K562 (cell line): ENCODE results near the gene HARS1. TPM values are rescaled to one million over a fixed set of nuclear protein-coding genes. Genes with fewer than 3 reads are reported as not detected.

ENCODE experiments used
- ATAC-seq: fragments of 200-7000 bp; cut with Tn5 transposase; 3 replicates; pipeline ENCODE4 v1.9.1; 2020; ENCODE audit warnings: moderate library complexity
- BruUV-seq: library from RNA; stranded (reverse); fragments of 400-500 nt; replicated peaks from 2 replicates; lab custom pipeline; 2021; lab: Mats Ljungman, UMichigan
- CTCF ChIA-PET: fragments of 300-600 bp; formaldehyde crosslinking; extraction: SDS; loops from one replicate; lab custom pipeline; 2021; ENCODE audit warnings: low intra/inter-chr PET ratio; lab: Yijun Ruan, JAX
- POLR2A ChIA-PET: fragments of 300-600, 350-650 bp; sonication (Branson Sonifier 250); formaldehyde crosslinking; extraction: SDS; loops from one replicate; lab custom pipeline; 2021; ENCODE audit warnings: antibody characterized with exemption, inconsistent platforms; lab: Yijun Ruan, JAX
- DNase-seq, 4 experiments: peaks; one replicate each; pipeline versions ENCODE4 v3.0.0 to v3.0.0-alpha.2; 2011 to 2018; ENCODE audit warnings: low spot score in 3 of 4, mixed read lengths in 3 of 4; ENCODE audit errors: extremely low read depth in 1 of 4
- FAIRE-seq: peaks from 2 replicates; lab custom pipeline; 2011; peaks lifted over from hg19 to GRCh38; lab: Jason Lieb, UNC
- H2AFZ ChIP-seq: 2 replicates; pipeline ENCODE4 v1.6.0; 2011; ENCODE audit warnings: low read depth, low read length, control low read depth, inconsistent platforms
- H3K27ac ChIP-seq: fragments of 200-600 bp; 3 replicates; pipeline ENCODE4 v1.8.0; 2011; ENCODE audit warnings: low read depth, mild to moderate bottlenecking, control low read depth, inconsistent platforms, low read length, moderate library complexity, mixed read lengths; ENCODE audit errors: extremely low read depth
- H3K27me3 ChIP-seq, 2 experiments: fragments of 300-600 bp in 1 of 2; 2 replicates in 1 of 2; 3 replicates in 1 of 2; pipeline versions ENCODE4 v1.6.0 to v1.8.0; 2011; ENCODE audit warnings: inconsistent platforms in 2 of 2, low read length in 2 of 2, mild to moderate bottlenecking in 1 of 2, mixed read lengths in 1 of 2, moderate library complexity in 1 of 2; ENCODE audit not compliant: control insufficient read depth in 2 of 2, insufficient read depth in 2 of 2
- H3K36me3 ChIP-seq: fragments of 300-600 bp; 3 replicates; pipeline ENCODE4 v1.8.0; 2011; ENCODE audit warnings: mild to moderate bottlenecking, low read length, inconsistent platforms; ENCODE audit not compliant: control insufficient read depth, insufficient read depth
- H3K4me1 ChIP-seq, 2 experiments: fragments of 200-600 bp in 1 of 2; replicated peaks in 1 of 2; 2 replicates in 1 of 2; 3 replicates in 1 of 2; pipeline versions ENCODE4 v1.5.1 to v1.8.0; 2011; ENCODE audit warnings: inconsistent platforms in 2 of 2, low read length in 2 of 2, mild to moderate bottlenecking in 1 of 2, mixed read lengths in 1 of 2, moderate library complexity in 1 of 2; ENCODE audit not compliant: control insufficient read depth in 2 of 2, insufficient read depth in 2 of 2
- H3K4me2 ChIP-seq: 2 replicates; pipeline ENCODE4 v1.6.1; 2011; ENCODE audit warnings: low read length, control low read depth, inconsistent platforms, mixed read lengths; ENCODE audit not compliant: insufficient read depth
- H3K4me3 ChIP-seq: fragments of 200-600 bp; sonication (generic), shearing (Covaris generic); 2 replicates; pipeline ENCODE4 v1.5.1; 2016; ENCODE audit warnings: control low read depth, inconsistent platforms
- H3K79me2 ChIP-seq: fragments of 200-600 bp; 3 replicates; pipeline ENCODE4 v1.8.0; 2011; ENCODE audit warnings: low read length, inconsistent platforms; ENCODE audit not compliant: control insufficient read depth, insufficient read depth
- H3K9ac ChIP-seq, 2 experiments: 2 replicates each; pipeline versions ENCODE4 v1.6.0 to v1.6.1; 2011; ENCODE audit warnings: low read depth in 2 of 2, low read length in 2 of 2, control low read depth in 1 of 2, inconsistent platforms in 1 of 2, mild to moderate bottlenecking in 1 of 2, mixed read lengths in 1 of 2; ENCODE audit not compliant: insufficient read depth in 1 of 2
- H3K9me1 ChIP-seq: one replicate; pipeline ENCODE4 v1.6.0; 2011; ENCODE audit warnings: inconsistent platforms, mild to moderate bottlenecking, low read length, moderate library complexity; ENCODE audit not compliant: control insufficient read depth, insufficient read depth
- H3K9me3 ChIP-seq: replicated peaks from 2 replicates; pipeline ENCODE4 v1.5.1; 2011; ENCODE audit warnings: low read depth, low read length, inconsistent platforms; ENCODE audit not compliant: control insufficient read depth, insufficient read depth
- H4K20me1 ChIP-seq: replicated peaks from 2 replicates; pipeline ENCODE4 v1.6.1; 2011; ENCODE audit warnings: low read length, inconsistent platforms, mixed read lengths; ENCODE audit not compliant: control insufficient read depth, insufficient read depth
- BDP1 ChIP-seq: IDR thresholded peaks from 3 replicates; pipeline ENCODE4 v1.6.1; 2011; ENCODE audit not compliant: insufficient read length, insufficient read depth
- CBFA2T3 ChIP-seq: fragments of 450-650 bp; IDR thresholded peaks from 2 replicates; pipeline ENCODE4 v1.6.1; 2017
- CCAR2 ChIP-seq: fragments of 200-400 bp; formaldehyde crosslinking; IDR thresholded peaks from 2 replicates; pipeline ENCODE4 v1.6.1; 2017; ENCODE audit warnings: mild to moderate bottlenecking, low read depth, low read length
- DACH1 ChIP-seq: fragments of 450-650 bp; IDR thresholded peaks from 2 replicates; pipeline ENCODE4 v1.6.1; 2018; ENCODE audit not compliant: partially characterized antibody
- FOXA1 ChIP-seq: fragments of 450-650 bp; IDR thresholded peaks from 2 replicates; pipeline ENCODE4 v1.6.1; 2016; ENCODE audit warnings: mild to moderate bottlenecking, borderline replicate concordance
- GABPB1 ChIP-seq: sonication (generic); formaldehyde crosslinking; IDR thresholded peaks from 2 replicates; pipeline ENCODE4 v1.8.0; 2022; ENCODE audit warnings: mild to moderate bottlenecking, missing genetic modification reagents
- GATAD2A ChIP-seq: fragments of 450-650 bp; IDR thresholded peaks from 2 replicates; pipeline ENCODE4 v1.6.1; 2017
- KAT8 ChIP-seq: fragments of 450-650 bp; IDR thresholded peaks from 2 replicates; pipeline ENCODE4 v1.6.1; 2016; ENCODE audit warnings: low read depth, mild to moderate bottlenecking
- MEF2D ChIP-seq: conservative IDR thresholded peaks from 2 replicates; pipeline ENCODE4 v1.6.1; 2016; ENCODE audit warnings: low read depth, missing genetic modification characterization, missing compliant biosample characterization
- NFRKB ChIP-seq: fragments of 450-650 bp; IDR thresholded peaks from 2 replicates; pipeline ENCODE4 v1.6.1; 2016; ENCODE audit warnings: low read depth
- NRF1 ChIP-seq, 2 experiments: fragments of 450-650 bp; IDR thresholded peaks in 1 of 2; conservative IDR thresholded peaks in 1 of 2; 2 replicates each; pipeline ENCODE4 v1.6.1; 2014; ENCODE audit warnings: mild to moderate bottlenecking in 2 of 2
- RFX5 ChIP-seq: IDR thresholded peaks from 2 replicates; pipeline ENCODE4 v1.6.1; 2011; ENCODE audit warnings: low read depth, mild to moderate bottlenecking, improper control_type of control experiment, low read length
- ZNF134 ChIP-seq: fragments of 250-450 bp; sonication (Bioruptor Pico); conservative IDR thresholded peaks from 2 replicates; pipeline ENCODE4 v1.4.0; 2020
- ZNF174 ChIP-seq: fragments of 250-450 bp; sonication (Bioruptor Pico); IDR thresholded peaks from 2 replicates; pipeline ENCODE4 v1.4.0; 2020; ENCODE audit warnings: mild to moderate bottlenecking
- ZNF586 ChIP-seq: fragments of 450-650 bp; formaldehyde crosslinking; conservative IDR thresholded peaks from 2 replicates; pipeline ENCODE4 v1.4.0; 2020; ENCODE audit warnings: mild to moderate bottlenecking, moderate library complexity
- ZNF707 ChIP-seq: fragments of 250-450 bp; sonication (Bioruptor Pico); conservative IDR thresholded peaks from 2 replicates; pipeline ENCODE4 v1.8.0; 2022; ENCODE audit warnings: inconsistent platforms, mild to moderate bottlenecking, moderate library complexity
- WGBS: fragments of 100-300 bp; shearing (Covaris generic); methylation state at CpG from one replicate; pipeline ENCODE4 v1.1.6; 2016; ENCODE audit warnings: low coverage, mixed read lengths; ENCODE audit not compliant: insufficient coverage; ENCODE audit errors: missing lambda C conversion rate; 5-methylcytosine and 5-hydroxymethylcytosine counted together
- in situ Hi-C: fragments of 300-500 bp; cut with MboI; formaldehyde crosslinking; loops from 4 replicates; pipeline ENCODE4 v1.15.0; 2018; ENCODE audit warnings: inconsistent platforms, mixed read lengths
- intact Hi-C: fragments of 100-400 bp; cut with micrococcal nuclease; formaldehyde crosslinking; loops from 2 replicates; pipeline ENCODE4 v1.14.2; 2022
- polyA plus RNA-seq, 8 experiments: library from polyadenylated mRNA; depleted of rRNA in 4 of 8; stranded (reverse) in 5 of 8; unstranded in 3 of 8; fragments of >200 nt; fragmentation: Nextera tagmentation in 2 of 8; fragmentation: Illumina TruSeq in 1 of 8; extraction: Ambion mirVana in 2 of 8; extraction: Trizol in 1 of 8; gene quantifications; 2 replicates each; pipeline versions ENCODE4 v1.2.1 to v1.2.3, GENCODE V29; 2011 to 2014; ENCODE audit warnings: inconsistent platforms in 1 of 8, missing spikeins in 1 of 8
- total RNA-seq, 7 experiments: library from RNA; depleted of rRNA in 6 of 7; stranded (reverse); fragments of >200 nt in 6 of 7; fragmentation: Illumina TruSeq in 2 of 7; extraction: Trizol in 2 of 7; gene quantifications; 2 replicates each; pipeline versions ENCODE4 v1.2.1 to v1.2.3, GENCODE V29; 2011 to 2021; ENCODE audit warnings: low replicate concordance in 1 of 7

Gene HARS1
- total and polyA plus RNA-seq, 9 of the 15 experiments (the other 6 are each of a cell fraction or from before 2014, with no cell fraction given), result 13.5 to 88.5 (median 75.2) TPM

GRCh38 chr5:140633021-140633471, 58.1 kb downstream of the HARS1 start, which contains the start of gene CD14:
TSS of gene CD14 (minus strand) at chr5:140633175. CDS start at chr5:140633071, 104 bp downstream.
- no TSS peak for BruUV-seq
- no peak for FAIRE-seq
- CTCF ChIA-PET, result no interaction called here

More at GRCh38 chr5:140633021-140633471, 58.1 kb downstream of the HARS1 start, which contains the start of gene CD14:
- no peak within 1 kb of the TSS for H3K4me3 ChIP-seq
- ATAC-seq, result no peak
- peaks cover 2 to 14% of the 10 kb centered on the region in 2 experiments; a peak in 3 of 5 replicates for H3K4me1 ChIP-seq
- H3K9ac ChIP-seq, result no peak within 1 kb of the TSS; a peak in 1 of 4 replicates
- intact Hi-C loops, result no loop called here
- no peak within 1 kb of the TSS for H3K4me2 ChIP-seq
- 80% methylated on average over 13 of the region's 16 CpGs for whole genome bisulfite sequencing
- H3K79me2 ChIP-seq, result no peaks in the 10 kb centered on the region
- POLR2A ChIA-PET, result no interaction called here
- TF ChIP-seq CBFA2T3, result no peak
- TF ChIP-seq FOXA1, result no peak
- TF ChIP-seq ZNF707 (CRISPR knock-in tag), result no peak
- no peak for TF ChIP-seq NFRKB
- TF ChIP-seq GATAD2A, result no peak
- no peak for TF ChIP-seq MEF2D (tag)
- no peak for TF ChIP-seq KAT8
- no peak for TF ChIP-seq NRF1 (conservative IDR thresholded peaks at IDR 0.05 in 1 of 2, IDR thresholded peaks at IDR 0.05 in 1 of 2)
- TF ChIP-seq ZNF134 (CRISPR knock-in tag), result no peak
- TF ChIP-seq RFX5, result no peak
- no peak for TF ChIP-seq BDP1
- TF ChIP-seq CCAR2, result no peak
- no peak for TF ChIP-seq GABPB1
- no peak for TF ChIP-seq ZNF586 (CRISPR knock-in tag)
- no peak for TF ChIP-seq DACH1
- no peak for TF ChIP-seq ZNF174 (CRISPR knock-in tag)
- TF ChIP-seq, all 486 proteins: peak for 0
- no peaks in the 10 kb centered on the region for H4K20me1 ChIP-seq
- no peaks in the 10 kb centered on the region for H3K9me1 ChIP-seq
- H3K36me3 ChIP-seq, result no peaks in the 10 kb centered on the region
- H3K9me3 ChIP-seq, result no peaks in the 10 kb centered on the region
- no peak within 1 kb of the TSS for H3K27ac ChIP-seq
- no peak for DNase-seq
- in situ Hi-C loops, result no loop called here
- H2AFZ ChIP-seq, result no peak within 1 kb of the TSS
- no peaks in the 10 kb centered on the region for H3K27me3 ChIP-seq
